ENCODE data around the gene PRODH.
"Not testable (repeated sequence)": the region's sequence is repeated elsewhere in the genome, so short reads cannot be mapped to it uniquely, and the experiment has no call there.

The PRODH gene

GRCh38 chr22:18967391-18968010 is 31.4 kb upstream of the PRODH start:
- not testable (repeated sequence) for DNase-seq (ENCODE audit: low read depth)

- no peak for DNase-seq (ENCODE audit: low read depth)
These were observed 30.7 kb upstream of the PRODH start for GRCh38 chr22:18966748-18967147.

- no peak for DNase-seq (ENCODE audit: low read depth)
These were observed 29.7 kb upstream of the PRODH start for GRCh38 chr22:18965526-18966421.

GRCh38 chr22:18964501-18965265 is 28.6 kb upstream of the PRODH start:
- not testable (repeated sequence) for DNase-seq (ENCODE audit: low read depth)

GRCh38 chr22:18964051-18964450 is 28.0 kb upstream of the PRODH start:
- not testable (repeated sequence) for DNase-seq (ENCODE audit: low read depth)

GRCh38 chr22:18962308-18962635 is 26.2 kb upstream of the PRODH start:
- no peak for DNase-seq (ENCODE audit: low read depth)

GRCh38 chr22:18961632-18962307 is 25.7 kb upstream of the PRODH start:
- not testable (repeated sequence) for DNase-seq (ENCODE audit: low read depth)

GRCh38 chr22:18961201-18961600 is 25.1 kb upstream of the PRODH start:
- DNase-seq (ENCODE audit: low read depth), result not testable (repeated sequence)

- not testable (repeated sequence) for DNase-seq (ENCODE audit: low read depth)
These were observed 24.2 kb upstream of the PRODH start for GRCh38 chr22:18960166-18960820.

- DNase-seq (ENCODE audit: low read depth), result not testable (repeated sequence)
These were observed 23.6 kb upstream of the PRODH start for GRCh38 chr22:18959741-18960140.

- not testable (repeated sequence) for DNase-seq (ENCODE audit: low read depth)
These were observed 23.2 kb upstream of the PRODH start for GRCh38 chr22:18959266-18959665.

- peak; percentile 23 for DNase-seq (ENCODE audit: low read depth)
These were observed 22.6 kb upstream of the PRODH start for GRCh38 chr22:18958738-18959137.

- DNase-seq (ENCODE audit: low read depth), result not testable (repeated sequence)
These were observed 22.2 kb upstream of the PRODH start for GRCh38 chr22:18958321-18958705.

- not testable (repeated sequence) for DNase-seq (ENCODE audit: low read depth)
These were observed 21.7 kb upstream of the PRODH start for GRCh38 chr22:18957621-18958320.

GRCh38 chr22:18956956-18957355 is 20.9 kb upstream of the PRODH start:
- DNase-seq (ENCODE audit: low read depth), result not testable (repeated sequence)

- DNase-seq (ENCODE audit: low read depth), result not testable (repeated sequence)
These were observed 20.2 kb upstream of the PRODH start for GRCh38 chr22:18956121-18956895.

GRCh38 chr22:18955696-18956095 is 19.6 kb upstream of the PRODH start:
- DNase-seq (ENCODE audit: low read depth), result no peak

GRCh38 chr22:18954990-18955571 is 19.0 kb upstream of the PRODH start:
- DNase-seq (ENCODE audit: low read depth), result no peak

- peak; percentile 24 for DNase-seq (ENCODE audit: low read depth)
These were observed 18.4 kb upstream of the PRODH start for GRCh38 chr22:18954303-18954989.

Measured in stimulated activated CD8-positive, alpha-beta memory T cell treated with anti-CD3 and anti-CD28 coated beads, Interleukin-12 subunit alpha, Interleukin-12 subunit beta, amount 100 ng/mL, for 1 hour (primary cell).